GM12864 (cell line): ENCODE measurements around the gene PRMT7.

ENCODE experiments used
- DNase-seq: peaks from one replicate; pipeline ENCODE4 v3.0.0-alpha.2; 2011; ENCODE audit warnings: low read depth
- H3K4me3 ChIP-seq: 2 replicates; pipeline ENCODE4 v1.5.1; 2011; ENCODE audit warnings: mild to moderate bottlenecking, low read depth, low read length, control low read depth
- CTCF ChIP-seq: IDR thresholded peaks from 2 replicates; pipeline ENCODE4 v1.5.1; 2011; ENCODE audit warnings: low read depth, mild to moderate bottlenecking, moderate library complexity, low read length, control low read depth, inconsistent platforms; ENCODE audit errors: missing control alignments

Gene PRMT7

DNA sequence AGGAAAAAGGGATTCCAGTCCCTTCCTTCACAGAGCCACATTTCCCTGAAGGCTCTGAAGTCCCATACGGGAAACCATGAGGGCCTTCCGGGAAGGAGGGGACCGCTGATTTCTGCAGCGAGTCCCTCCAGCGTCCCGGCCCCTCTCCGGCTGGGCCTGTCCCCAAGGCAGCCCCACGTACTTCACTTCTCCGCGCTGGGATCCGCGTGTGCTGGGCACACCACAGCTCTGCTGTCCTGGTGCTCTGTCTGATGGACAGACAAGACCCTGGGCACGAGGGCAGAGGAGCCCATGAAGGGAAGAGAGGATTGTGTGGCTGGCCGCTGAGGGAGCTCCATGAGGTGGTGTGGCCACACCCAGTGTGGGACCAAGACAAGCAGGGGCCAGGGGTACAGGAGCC is 57.1 kb downstream of the PRMT7 start:
- DNase-seq = no peak
- no peak overlapping the region for H3K4me3 ChIP-seq
- no peak for TF ChIP-seq CTCF

- no peak overlapping the region for H3K4me3 ChIP-seq
- DNase-seq = peak; percentile 30
- no peak for TF ChIP-seq CTCF
These were observed 57.6 kb downstream of the PRMT7 start for GRCh38 chr16:68368301-68368888.

GRCh38 chr16:68369168-68369567 is 58.3 kb downstream of the PRMT7 start:
- no peak for TF ChIP-seq CTCF
- H3K4me3 ChIP-seq = no peak overlapping the region
- DNase-seq = no peak

GRCh38 chr16:68369697-68370580 is 59.1 kb downstream of the PRMT7 start:
- no peak for TF ChIP-seq CTCF
- peak; percentile 53 for DNase-seq
- H3K4me3 ChIP-seq = no peak overlapping the region

GRCh38 chr16:68370581-68371275 is 59.9 kb downstream of the PRMT7 start:
- no peak for TF ChIP-seq CTCF
- no peak for DNase-seq
- no peak overlapping the region for H3K4me3 ChIP-seq

DNA sequence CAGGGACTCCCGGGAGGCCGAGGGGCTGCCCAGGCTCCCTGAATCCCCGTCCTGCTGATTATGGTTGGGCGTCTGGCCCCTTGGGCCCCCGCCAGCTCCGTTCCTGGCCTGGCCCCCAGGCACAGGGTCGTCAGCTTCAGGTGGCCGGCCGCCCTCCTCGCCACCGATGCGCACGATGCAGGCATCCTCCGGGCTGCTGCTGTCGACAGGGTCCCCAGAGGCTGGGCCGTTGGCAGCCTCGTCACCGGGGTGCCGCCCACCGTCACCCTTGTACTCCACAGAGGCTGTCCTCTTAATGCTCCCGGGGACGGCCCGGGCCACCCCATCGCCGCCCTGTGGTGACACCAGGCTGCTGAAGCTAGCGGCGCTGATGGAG is 60.4 kb downstream of the PRMT7 start:
- no peak for DNase-seq
- no peak for TF ChIP-seq CTCF

More for the DNA sequence above, 60.4 kb downstream of the PRMT7 start:
- H3K4me3 ChIP-seq = no peak overlapping the region
